ENCODE data around the gene ZFAND3.

The ZFAND3 gene

DNA sequence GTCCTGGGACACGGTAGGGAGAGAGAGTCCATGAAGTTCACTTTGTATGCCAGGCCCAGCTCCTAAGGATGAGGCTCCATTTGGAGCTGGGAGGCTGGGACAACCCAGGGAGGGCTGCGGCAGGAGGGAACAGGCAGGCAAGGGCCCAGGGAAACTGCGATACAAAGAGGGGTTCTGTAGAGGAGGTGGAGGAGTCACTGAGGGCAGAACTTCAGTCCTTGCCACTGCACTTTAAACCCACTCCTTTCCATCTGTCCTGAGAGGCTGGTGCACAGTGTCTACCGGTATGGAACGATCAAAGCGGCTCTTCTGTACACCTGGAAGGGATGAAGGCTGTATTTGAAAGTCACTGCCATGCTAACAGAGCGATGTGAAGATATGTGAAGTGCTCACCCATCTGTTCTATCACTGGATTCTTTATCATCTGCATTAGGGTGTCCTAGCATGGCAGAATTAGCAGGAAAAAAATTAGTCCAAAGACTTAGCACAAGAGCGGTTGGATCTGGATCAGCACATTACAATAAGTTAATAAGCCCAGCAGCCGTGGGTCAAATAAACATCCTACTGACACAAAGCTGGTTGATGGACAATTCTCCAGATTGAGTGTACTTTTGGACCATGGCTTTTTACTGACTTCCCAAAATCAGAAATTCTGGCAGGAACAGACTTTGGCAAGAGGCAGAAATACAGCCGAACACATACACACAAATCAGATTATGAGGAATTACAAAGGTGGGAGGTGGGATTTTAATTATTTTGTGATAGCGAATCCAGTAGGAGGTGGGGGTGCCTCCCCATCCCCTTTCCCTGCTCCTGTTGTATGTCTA lies 20.9 kb upstream of the ZFAND3 start:
- DNase-seq (ENCODE audit: low spot score), result no peak

DNA sequence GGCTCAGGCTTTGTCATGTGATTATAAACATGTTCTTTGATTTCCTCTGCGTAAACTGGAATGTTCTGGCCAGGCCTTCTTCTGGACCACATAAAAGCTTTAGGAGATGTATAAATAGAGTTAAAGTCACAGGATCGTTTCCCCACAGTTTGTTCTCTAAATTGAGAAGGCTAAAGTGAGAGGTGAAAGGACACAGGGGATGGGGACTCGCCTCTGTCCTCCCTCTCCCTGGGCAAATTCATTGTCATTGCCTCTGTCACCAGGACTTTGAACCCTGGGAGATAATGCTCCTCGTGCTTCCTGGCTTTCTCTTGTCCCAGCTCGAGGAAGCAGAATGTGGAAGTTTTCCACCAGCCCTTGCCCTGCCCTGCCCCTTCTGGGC lies 20.3 kb upstream of the ZFAND3 start:
- DNase-seq (ENCODE audit: low spot score), result no peak

- DNase-seq (ENCODE audit: low spot score), result no peak
Measured at GRCh38 chr6:37800703-37801604, 18.6 kb upstream of the ZFAND3 start.

DNA sequence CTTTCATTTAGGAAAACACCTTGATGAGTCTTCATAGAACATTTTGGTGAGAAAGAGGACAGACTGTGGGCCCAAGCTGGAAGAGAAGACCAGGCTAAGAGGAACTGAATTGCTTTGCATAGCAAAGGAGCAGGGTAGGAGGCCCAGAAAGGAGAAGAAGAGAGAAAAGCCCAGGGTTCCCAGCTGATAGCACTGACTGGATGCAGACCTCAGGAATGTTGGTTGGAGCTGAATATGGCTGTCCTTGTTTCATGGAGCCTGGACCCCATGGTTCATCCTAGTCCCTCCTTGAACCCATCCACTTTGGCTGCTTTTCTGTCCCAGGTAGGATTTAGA lies 18.0 kb upstream of the ZFAND3 start:
- no peak for DNase-seq (ENCODE audit: low spot score)

GRCh38 chr6:37802810-37803209 lies 16.7 kb upstream of the ZFAND3 start:
- no peak for DNase-seq (ENCODE audit: low spot score)

DNA sequence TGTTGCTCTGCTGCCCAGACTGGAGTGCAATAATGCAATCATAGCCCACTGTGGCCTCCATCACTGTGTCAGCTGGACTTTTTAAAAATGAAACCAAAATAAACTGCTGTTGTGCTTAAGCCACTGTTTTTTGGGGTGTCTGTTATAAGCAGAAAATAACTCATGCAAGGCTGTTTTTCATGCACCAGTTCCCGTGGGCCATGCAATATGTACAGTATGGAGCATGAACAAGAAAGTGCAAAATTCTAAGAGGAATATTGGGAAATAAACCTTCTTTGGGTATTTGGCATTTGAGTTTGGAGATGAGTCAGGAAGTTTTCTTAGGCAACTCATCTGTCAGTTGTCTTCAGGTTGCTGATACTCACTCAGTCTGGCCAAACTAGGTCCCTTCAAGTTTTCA lies 14.9 kb upstream of the ZFAND3 start:
- DNase-seq (ENCODE audit: low spot score), result no peak

DNA sequence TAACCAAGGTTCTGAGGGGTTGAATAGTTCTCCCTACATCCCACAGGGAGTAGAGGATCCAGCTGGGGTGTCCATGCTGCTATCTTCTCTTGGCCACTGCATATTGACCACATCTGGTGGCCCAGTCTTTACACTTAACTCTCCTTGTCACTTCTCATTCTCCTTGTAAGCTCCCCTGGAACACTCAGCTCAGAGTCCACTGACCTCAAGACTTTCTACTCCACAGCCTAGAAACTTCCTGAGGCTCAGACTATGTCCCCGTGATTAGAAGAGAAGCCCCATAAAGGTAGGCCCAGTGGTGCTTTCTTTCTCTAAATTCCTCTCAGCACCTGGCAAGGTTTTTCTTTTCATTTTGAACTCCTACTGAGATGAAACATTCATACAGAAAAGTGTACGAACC lies 13.3 kb upstream of the ZFAND3 start:
- no peak for DNase-seq (ENCODE audit: low spot score)

DNA sequence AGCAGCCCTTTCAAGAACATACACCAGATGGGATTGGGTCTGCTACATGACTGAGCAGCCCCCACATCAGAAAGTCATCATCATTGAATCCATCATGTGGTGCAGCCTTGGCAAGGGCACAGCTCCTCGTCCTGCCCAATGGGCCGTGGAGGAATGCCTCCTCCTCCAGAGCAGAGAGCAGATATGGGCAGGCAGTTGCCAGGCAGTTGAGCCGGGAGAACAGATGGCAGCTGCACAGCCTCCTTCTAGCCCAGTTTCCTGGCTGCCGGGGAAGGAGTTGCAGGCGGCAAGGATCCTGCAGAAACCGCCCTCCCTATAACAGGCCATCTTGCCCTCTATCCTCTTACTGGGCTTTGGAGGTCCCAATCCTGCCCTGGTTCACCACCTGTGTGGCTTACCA lies 11.9 kb upstream of the ZFAND3 start:
- no peak for DNase-seq (ENCODE audit: low spot score)

DNA sequence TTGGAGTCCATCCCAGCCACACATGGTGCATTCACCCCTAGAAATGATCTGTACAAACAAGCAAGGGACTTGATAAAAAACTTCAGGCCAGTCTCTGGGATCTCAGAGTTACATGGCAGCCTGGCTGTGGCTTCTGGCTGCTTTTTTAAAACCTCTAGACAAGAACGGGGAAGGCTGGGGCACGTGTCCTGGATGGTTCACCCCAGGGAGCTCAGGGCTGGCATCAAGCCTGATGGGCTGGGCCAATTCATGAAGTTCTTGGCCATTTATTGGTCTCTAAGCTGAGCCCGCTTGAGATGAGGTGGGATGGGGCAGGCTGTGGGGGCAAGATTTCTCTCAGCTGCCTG lies 10.4 kb upstream of the ZFAND3 start:
- no peak for DNase-seq (ENCODE audit: low spot score)

DNA sequence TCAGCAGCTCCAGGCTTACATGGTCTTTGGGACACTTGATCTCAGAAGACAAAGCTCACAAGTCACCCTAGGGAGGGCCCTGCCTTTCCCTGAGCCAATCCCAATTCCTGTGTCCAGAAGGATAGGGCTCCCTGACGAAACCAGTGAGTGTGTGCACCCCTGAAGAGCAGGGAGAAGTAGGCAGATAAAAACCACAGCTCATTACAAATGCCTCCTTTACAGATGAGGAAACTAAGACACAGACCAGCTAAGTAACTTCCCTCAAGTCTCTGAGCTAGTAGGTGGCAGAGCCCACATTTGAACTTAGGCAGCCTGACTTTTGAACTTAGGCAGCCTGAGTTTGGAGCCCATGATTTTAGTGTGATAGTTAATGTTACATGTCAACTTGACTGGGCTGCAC lies 6.7 kb upstream of the ZFAND3 start:
- DNase-seq (ENCODE audit: low spot score), result no peak

GRCh38 chr6:37814374-37814773 lies 5.2 kb upstream of the ZFAND3 start:
- no peak for DNase-seq (ENCODE audit: low spot score)

DNA sequence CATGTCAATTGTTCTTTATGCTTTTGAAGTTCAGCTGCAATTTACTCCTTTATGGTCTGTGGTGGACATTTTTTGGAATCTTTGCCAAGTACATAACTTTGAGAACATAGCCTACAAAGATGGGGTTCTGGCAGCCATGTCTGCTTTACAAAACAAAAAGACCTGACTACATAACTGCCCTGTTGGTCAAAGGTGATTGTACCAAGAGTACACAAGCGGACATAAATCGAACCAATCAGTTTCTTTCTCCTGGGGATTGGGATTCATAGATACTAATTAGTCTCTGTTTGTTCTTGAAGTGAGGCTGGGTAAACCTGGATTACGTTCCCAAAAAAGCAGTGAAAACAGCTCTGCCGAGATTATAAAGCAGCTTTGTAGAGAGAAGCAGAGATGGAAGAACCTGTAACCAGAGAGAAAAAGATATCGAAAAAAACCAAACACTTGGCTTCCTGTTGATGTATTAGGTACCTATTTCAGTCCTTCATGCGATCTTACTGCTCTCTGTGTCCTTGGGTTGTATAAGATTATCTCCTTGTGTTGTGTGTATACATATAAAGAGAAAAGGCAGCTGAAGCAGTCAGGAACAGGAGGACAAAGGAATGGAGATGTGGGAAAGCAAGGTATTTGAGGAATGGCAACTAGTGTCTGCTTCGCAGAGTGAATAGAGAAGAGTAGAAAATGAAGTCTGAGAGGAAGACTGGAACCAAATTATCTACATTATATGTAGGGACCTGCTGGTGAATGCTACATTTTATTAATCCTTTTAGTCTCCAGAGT lies 2.7 kb upstream of the ZFAND3 start:
- no peak for DNase-seq (ENCODE audit: low spot score)

- DNase-seq (ENCODE audit: low spot score), result peak; percentile 98
Measured at GRCh38 chr6:37818536-37819176, 871 bp upstream of the ZFAND3 start.

DNA sequence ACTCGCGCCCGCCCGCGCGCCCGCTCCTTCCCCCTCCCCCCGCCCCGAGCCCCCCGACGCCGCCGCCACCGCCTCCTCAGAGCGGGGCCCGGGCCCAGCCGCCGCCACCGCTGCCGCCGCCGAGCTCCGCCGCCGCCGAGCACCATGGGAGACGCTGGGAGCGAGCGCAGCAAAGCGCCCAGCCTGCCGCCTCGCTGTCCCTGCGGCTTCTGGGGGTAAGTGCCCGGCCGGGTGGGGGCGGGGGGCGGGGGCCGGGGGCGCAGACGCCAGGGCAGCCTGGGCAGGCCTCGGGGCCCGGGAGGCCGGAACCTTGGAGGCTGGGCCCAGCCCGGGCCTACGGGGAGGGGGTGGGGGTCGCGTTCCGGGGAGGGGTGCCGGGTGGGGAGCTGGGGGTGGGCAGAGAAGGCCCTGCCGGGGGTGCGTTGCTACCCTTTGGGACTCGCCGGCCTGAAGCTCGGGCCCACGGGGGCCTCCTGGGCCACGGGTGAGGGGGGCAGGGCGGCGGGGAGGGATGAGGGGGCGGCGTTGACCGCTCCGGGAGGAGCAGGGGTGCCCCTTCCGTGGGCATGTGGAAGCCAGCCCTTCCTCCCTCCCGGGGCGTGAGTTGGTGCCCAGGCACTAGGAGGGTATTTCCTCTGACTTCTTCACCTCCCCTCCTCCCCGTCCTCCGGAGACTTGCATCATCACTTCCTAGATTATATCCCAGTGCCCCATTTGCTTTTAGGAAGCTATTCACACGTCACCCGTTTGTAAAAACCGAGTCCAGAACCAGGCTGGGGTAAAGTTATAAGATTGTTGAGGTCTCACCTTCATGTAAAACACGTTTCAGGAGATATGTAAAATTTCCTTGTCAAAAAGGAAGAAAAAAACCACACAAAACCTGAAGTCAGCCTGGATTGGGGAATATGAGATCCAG lies 533 bp downstream of the ZFAND3 start:
- DNase-seq (ENCODE audit: low spot score), result peak; percentile 19

GRCh38 chr6:37820718-37821079 lies 1.2 kb downstream of the ZFAND3 start:
- DNase-seq (ENCODE audit: low spot score), result no peak

GRCh38 chr6:37821446-37821845 lies 1.9 kb downstream of the ZFAND3 start:
- no peak for DNase-seq (ENCODE audit: low spot score)

DNA sequence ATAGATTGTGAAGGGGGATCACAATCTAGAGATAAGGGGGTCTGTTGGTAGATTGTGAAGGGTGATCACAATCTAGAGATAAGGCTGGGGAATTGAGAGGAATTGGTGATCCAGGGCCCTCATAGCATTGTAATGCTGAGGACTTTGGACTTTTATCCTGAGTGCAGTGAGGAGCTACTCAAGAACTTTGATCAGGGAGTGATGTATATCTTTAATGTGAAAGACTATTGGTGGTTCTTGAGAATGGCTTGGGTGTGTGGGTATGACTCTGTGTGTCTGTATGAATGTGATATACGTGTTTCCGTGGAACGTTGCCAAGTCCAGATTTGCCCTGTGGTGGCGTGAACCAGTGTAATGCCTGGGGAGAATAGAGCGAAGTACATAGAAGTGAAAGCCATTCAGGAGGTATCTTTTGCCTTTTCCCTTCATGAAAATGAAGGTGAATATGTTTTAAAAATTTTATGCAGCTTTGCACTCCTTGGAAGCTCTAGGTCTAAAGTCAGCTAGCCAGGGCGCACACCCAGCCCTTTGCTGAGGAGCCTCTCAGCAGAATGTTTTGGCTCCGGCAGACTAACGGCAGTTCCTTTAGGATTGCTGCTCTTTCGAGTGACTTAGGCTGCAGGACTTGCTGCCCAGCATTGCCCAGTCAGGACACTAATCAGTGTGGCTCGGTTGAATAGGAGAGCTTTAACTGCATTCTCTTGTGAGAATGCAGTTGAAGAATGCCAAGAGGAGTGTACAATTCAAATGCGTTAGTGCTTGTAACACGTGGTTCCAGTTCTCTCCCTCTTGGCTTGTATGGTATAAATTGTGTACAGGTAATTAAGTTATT lies 3.5 kb downstream of the ZFAND3 start:
- no peak for DNase-seq (ENCODE audit: low spot score)

DNA sequence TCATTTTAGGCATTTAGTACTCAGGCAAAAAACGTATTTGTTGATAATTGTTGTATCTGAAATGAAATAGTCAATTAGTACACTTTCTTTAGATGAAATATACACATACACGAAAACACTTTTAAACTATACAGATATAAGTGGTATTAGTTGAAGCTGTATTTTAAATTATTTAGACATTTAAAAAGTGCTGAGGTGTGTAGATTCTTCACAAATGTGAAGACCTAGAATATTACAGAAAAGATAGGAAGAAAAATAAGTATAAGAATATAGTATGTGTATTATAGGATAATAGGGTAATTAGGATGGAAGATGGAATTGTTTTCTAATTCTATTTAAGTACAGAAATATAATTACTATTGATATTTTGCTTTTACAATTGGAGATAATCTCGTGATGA lies 4.6 kb downstream of the ZFAND3 start:
- no peak for DNase-seq (ENCODE audit: low spot score)

DNA sequence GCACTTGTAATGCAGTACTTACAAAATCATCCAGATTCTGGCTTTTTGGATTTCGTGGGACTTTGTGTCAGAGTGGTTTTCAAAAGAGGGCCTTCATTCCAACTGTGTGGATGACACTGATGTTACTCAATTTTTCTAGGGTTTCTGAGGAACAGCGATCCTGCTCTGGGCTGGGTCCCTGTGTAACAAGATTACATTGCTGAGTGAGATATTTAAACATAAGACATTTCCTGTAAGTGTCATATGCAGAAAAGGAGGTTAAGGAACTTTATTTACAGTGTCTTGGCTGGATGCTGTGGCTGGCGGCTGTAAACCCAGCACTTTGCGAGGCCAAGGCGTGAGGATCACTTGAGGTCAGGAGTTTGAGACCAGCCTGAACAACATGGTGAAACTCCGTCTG lies 6.7 kb downstream of the ZFAND3 start:
- DNase-seq (ENCODE audit: low spot score), result no peak

DNA sequence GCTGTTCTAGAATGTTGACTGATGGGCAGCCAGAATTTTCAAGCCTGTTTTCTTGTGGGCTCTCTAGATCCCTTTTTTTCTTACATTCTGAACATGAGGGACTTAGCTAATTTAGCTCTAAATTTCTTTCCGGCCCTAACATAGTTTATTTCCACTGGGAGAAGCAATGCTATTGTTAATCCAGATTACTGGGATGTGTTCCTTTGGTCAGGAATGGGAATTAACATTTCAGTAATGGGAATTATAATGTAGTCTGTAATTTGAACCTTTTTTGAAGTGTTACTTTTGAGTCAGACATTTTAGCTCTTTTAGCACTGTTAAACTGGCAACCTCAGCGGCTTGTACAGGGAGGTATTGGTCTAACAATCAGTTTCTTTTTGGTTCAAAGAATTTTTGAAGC lies 7.5 kb downstream of the ZFAND3 start:
- no peak for DNase-seq (ENCODE audit: low spot score)
